CD4-positive, alpha-beta T cell treated with Interleukin-6 at 100 ng/mL for 8 hours (primary cell): Measurements from ENCODE around the gene TANC1.

Experiments used
- DNase-seq: peaks from one replicate; pipeline ENCODE4 v3.0.0-alpha.2; 2020; ENCODE audit warnings: mixed read lengths, low spot score

The TANC1 gene

DNA sequence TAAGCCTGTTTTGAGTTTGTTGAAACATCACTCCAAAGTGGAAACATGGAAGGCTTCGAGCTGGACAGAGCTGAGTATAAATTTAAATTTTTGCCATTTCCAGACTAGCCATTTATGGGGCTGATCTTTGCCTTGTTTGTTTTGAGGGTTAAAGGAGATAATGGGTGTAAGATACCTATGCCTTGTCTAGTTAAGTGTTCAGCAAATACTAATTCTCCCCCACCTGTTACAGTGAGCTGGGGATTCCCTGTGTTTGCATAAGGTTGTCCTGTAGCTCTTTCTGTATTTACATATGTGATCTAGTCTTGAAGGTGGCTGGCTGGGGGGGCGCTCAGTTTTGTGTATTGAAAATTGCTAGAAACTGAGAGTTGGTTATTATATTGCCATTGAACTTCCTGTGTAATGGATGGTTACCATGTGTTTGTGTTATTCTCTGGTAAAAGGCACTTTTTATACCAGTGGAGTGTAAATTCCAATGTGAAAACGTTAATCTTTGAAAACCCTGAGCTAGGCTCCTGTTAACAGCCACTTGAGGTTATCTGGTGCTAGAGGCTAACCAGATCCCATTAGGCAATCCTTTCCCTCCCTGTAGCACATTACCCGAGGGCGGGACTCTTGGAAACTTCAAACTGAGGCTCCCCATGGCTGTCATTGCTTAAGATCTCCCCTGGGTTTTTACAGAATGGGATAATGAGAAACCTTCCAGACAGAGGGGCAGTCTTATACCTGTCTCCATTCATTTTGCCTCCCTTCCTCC lies 26.7 kb downstream of the TANC1 start:
- DNase-seq, result no peak

DNA sequence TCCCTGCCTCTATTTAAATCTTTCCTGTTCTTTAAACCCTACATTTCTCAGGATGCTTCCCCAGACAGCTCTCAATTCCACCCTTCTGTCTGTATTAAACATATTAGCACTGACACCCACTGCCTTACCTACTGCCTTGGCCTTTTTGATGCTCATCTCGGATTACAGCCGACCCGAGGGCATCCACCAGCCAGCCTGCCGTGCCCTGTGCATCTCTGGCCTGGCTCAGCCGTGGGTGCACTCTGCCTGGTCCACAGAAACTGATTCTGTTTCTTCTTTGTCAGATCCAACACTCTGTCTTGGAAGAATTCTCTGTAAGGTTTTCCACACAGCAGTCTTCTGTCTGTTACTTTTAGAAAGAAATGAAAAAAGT lies 27.2 kb downstream of the TANC1 start:
- no peak for DNase-seq

DNA sequence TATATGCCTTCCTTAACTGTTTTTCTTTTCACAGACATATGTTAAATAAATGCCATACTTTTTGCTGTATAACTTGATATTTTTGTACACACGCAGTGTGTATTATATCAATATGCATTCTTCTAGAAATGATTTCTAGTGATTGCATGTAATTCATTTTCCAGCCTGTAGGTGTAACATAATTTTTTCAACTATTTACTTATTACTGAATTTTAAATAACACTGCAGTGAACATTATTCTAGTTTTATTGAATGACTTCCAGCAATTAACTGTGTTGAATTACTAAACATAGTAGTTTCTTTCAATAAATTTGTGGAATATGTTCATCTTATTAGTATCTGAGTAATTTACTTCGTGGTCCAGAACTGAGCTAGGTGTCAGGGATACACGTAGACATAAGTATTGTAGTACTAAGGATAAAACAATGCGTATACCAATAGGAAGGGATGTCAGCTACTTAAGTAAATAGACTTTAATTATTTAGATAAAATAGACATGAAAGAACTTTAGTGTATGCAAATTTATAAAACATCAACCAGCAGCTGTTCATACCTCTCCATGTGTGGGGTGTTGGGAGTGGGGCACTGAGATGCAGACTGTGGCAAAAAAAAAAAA lies 28.0 kb downstream of the TANC1 start:
- no peak for DNase-seq

DNA sequence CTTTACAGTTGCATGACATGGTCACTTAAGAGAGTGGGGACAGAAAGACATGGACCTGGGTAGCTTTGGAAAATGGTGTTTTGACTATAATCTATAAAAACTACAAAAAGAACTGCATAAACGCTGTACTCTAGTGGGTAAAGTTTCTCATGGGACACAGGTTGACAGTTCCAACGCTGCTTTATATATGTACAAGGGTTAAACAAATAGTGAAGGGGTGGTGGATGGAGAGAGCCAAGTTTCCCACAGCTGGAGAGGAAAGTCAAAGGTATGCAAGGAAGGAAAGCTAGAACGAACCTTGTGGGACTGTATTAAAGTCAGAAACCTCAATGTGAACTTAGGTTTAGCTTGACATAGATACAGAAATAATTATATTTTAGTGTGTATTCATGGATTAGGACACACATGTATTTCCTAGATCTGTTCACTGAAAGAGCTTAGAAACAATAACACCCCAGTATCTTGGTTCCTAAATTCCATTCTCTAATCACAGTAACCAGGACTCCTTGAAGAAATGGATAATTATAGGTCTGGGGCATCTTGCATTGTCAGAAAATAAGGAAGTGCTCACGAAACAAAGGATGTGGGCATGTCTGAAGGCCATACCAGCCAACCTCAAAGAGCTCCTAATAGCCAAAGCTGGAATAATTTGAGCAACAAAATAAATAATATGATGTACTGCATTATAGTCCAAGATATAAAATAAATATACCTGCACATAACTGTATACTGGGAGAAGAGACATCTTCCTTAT lies 28.8 kb downstream of the TANC1 start:
- no peak for DNase-seq

DNA sequence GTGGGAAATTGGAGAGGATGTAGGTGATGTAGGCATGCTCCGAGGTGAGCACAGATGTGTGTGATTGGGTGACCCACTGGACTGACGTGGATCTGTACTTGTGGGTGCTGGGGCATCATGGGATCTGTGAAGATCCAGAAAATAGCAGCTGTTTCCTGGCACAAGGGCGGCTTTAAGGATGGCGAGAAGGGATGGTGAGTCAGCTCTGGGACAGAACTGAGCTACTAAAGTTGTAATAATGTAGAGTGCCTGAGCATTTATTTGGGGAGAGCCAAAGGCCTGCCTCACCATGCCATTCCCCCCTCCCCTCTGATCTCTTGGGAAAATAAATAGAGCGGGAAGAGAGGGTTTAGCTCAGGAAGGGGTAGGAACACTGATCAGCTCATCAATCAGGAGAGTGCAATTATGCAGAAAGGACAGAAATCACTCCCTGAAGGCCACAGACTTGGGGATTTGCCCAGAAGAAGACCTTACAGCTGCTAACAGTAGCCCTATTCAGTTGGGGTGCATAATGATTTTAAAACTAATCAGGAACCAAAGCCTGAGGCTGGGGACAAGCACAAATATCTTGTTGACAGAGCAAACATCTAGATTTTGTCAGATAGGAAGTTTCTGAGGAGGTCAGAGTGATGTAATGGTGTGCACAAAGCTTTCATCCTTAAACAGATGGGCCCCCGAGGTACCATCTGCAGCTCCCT lies 30.3 kb downstream of the TANC1 start:
- DNase-seq, result no peak

DNA sequence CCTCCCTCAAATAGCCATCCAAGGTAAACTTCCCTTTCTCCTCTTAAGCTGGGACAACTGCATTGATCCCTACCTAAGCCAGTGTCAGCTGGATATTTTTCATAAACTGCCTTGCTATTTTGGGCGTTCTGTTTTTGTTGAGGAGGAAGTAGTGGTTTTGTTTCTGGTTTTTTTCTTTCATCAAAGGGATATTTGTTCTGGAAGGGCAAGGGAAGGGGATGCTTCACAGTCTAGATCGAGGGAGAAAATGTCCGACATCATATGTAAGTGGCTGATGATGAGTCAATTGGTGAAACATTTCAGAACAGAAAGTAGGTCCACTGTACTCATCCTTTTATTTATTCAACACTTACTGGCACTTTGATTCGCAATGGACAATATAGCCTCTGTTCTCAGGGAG lies 31.0 kb downstream of the TANC1 start:
- no peak for DNase-seq

DNA sequence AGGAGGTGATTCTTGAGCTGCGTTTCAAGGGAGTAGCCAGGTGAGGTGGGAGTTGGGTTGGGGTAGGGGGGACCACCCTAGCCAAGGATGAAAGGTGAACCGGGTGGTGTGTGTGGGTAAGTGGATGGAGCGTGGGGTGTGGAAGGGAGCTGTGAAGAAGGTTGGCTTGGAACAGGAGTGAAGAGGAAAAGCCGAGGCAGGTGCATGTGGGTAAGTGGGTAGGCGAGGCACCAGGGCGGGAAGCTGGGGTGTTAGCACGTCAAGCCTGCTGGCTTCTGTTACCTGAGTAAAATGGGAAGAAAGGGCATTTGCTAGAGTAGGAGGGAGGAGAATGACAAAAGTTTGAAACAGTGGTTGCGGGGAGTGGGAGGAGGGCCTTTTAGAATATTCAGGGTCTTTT lies 31.6 kb downstream of the TANC1 start:
- DNase-seq, result no peak

DNA sequence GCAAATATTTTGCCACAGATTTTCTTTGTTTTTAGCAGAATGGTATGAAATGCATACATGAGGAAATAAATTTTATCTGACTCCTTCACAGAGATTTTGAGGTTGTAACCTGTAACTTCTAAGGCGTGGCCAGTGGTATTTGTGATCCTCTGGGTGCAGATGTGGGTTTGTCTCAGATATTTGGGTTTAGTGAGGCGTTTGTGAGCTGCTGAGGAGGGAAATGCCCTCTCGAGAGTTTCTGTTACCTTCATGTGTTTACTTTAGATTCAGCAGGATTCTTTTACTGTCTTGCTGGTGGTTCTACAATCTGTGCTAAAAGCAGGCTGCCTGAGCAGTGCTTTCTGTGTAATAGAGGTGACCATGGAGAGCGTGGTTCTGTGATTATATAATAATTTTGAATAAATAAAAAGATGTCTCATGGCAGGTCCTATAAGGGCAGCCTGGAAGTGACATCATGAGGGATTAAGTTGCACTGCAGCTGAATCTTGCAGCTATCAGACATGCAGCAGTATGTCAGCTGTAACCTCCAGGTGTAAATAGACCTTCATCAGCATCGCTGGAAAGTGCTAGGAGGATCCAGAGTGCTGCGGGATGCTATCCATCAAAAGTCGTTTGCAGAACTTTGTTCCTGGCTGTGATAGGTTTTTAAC lies 34.1 kb downstream of the TANC1 start:
- DNase-seq, result no peak

DNA sequence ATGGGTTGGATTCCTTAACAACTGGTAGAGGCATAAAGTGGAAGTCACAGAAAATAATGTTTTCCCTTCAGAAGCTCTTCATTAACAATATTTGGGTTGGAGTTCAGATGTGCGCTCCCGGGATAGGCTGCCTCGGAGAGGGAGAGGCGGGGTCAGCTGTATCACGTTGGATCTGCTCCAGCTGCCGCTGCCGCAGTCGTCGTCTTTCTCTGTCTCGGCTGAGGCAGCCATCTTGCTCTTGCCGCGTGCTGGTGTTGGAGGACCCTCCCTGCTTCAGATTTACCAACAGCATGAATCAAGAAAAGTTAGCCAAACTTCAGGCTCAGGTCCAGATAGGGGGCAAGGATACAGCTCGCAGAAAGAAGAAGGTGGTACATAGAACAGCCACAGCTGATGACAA lies 35.1 kb downstream of the TANC1 start:
- no peak for DNase-seq

DNA sequence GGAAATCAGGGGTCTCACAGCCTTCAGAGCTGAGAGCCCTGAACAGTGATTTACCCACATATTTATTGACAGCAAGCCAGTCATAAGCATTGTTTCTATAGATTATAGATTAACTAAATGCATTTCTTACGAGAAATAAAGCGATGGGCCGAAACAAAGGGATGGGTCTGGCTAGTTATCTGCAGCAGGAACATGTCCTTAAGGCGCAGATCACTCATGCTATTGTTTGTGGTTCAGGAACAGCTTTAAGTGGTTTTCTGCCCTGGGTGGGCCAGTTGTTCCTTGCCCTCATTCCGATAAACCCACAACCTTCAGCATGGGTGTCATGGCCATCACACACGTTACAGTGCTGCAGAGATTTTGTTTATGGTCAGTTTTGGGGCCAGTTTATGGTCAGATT lies 36.4 kb downstream of the TANC1 start:
- no peak for DNase-seq

DNA sequence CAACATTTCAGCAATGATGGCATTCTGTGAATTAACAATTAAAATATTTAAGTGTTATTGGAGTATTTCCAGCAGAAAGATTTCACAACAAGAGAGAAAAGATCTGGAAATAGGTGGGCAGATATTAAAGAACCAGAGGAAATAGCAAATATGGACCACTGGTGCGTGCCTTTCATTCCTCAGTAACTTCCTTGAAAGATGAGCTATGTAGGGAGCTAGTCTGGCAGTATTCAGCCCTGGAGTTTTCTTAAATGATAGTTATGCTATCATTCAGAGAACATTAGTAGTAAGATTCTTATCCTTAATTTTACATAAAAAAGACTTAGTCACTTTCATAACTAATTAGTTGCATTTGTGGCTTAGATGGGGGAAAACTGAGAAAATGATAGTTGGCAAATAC lies 41.5 kb downstream of the TANC1 start:
- no peak for DNase-seq

DNA sequence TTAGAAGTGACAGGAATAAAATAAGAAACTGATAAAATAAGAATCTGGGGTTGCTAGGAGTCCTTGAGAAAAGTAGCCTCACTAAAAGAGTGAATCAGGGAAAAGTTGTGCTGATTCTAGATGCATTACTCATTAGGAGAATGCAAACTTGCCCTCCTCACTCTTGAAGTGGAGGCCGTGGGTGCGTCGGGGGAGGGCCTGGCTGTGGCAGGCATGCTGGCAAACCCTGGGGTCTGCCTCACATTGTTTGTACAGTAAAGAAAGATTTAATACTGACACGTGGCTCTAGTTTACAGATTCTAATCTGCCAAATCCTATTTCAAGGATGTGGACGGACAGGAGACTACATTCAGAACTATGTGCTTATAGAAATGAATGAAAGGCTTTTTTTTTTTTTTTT lies 41.9 kb downstream of the TANC1 start:
- no peak for DNase-seq

DNA sequence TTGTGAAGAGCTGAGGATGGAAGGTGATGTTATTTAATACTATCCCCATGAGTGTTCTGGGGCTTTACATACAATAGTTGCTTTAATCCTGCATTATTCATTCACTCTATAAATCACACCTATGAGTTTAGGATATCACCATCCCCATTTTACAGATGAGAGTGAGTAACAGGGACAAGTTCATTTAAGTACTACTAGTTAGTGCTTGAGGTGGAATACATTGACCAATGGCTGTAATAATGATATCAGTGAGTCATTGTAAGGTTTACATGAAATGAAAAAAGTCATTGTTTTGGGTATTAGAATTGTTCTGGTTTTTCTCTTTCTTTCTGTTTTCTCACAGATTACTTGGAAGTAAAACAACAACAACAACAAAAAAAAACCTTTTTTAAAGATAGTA lies 42.5 kb downstream of the TANC1 start:
- DNase-seq, result no peak

DNA sequence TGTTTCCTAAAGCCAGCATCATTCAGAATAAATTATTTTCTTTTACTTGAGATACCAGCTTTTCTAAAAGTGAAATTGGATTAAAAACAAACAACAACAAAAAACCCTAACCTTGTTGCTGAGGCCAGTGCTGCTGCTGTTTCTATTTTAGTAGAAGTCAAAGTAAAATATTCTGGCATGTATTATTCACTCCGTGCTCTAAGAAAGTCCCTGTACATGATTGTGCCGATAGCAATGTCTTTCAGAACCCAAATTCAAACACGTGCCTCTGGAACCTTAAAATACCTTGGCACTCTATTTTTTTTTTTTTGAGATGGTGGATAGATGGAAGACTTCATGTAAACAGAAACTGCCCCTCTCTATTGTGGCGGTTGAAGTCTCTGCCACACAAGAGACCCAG lies 43.7 kb downstream of the TANC1 start:
- DNase-seq, result no peak

DNA sequence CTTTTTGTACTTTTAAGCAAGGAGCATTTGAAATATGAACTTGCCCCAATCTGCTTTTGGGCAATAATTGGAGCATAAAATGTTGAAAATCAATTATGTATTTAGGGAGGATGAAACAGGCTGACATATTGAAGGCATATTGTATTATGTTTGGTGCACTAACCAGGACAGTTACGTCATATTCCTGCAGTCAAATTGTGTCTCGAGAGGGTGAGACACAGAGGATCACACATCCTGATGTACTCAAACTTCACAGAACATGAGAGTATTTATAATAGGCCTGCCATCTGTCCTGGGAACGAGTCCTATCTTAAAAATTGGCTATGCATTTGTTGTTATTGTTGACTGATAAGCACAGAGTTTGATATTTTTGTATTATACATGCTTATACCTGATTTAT lies 44.7 kb downstream of the TANC1 start:
- DNase-seq, result no peak

DNA sequence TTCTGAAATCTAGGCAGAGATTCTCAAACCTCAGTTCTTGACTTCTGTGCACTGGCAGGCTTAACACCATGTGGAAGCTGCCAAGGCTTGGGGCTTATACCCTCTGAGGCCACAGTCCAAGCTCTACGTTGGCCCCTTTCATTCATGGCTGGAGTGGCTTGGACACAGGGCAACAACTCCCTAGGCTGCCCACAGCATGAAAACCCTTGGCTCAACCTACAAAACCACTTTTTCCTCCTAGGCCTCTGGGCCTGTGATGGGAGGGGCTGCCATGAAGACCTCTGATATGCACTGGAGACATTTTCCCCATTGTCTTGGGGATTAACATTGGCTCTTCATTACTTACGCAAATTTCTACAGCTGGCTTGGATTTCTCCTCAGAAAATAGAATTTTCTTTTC lies 46.7 kb downstream of the TANC1 start:
- DNase-seq, result no peak

DNA sequence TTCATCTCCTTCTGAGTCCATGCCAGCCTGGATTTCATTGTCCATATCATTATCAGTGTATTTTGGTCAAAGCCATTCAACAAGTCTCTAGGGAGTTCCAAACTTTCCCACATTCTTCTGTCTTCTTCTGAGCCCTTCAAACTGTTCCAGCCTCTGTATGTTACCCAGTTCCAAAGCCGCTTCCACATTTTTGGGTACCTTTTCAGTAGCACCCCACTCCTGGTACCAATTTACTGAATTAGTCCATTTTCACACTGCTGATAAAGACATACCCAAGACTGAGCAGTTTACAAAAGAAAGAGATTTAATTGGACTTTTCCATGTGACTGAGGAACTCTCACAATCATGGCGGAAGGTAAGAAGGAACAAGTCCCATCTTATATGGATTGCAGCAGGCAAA lies 47.4 kb downstream of the TANC1 start:
- no peak for DNase-seq

DNA sequence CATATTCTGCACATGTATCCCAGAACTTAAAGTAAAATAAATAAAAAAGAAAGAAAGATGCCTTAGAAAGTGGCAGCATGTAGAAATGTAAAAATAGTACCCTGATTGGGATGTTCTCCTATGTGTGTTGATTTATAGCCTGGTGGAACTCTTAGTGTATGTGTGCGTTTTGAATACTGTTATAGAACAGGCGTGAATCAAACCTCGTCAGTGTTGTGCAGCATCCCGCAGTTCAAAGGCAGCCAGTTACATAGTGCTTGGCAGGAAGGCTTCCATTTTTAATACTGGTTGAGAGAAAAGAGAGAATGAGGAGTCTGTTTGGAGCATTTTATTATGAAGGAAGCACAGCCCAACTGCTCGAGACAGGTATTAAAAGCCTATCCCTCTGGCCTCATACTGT lies 49.4 kb downstream of the TANC1 start:
- DNase-seq, result no peak

DNA sequence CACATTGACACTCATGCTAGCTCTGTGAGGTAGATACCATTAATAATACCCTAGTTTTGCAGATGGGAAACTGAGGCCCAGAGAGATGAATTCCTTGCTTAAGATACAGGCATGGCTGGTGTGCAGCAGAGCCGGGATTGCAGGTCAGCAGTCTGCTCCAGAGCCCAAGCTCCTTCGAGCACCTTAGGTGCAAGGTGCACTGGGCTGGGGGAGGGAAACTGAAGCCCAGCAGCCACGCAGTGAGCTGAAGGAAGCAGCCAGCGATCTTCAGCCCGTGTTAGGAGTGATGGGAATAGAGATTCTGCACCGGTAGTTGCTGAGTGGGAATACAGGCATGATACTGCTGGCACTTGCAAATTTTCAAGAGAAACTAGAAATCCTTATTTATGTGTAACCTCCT lies 50.6 kb downstream of the TANC1 start:
- DNase-seq, result no peak

DNA sequence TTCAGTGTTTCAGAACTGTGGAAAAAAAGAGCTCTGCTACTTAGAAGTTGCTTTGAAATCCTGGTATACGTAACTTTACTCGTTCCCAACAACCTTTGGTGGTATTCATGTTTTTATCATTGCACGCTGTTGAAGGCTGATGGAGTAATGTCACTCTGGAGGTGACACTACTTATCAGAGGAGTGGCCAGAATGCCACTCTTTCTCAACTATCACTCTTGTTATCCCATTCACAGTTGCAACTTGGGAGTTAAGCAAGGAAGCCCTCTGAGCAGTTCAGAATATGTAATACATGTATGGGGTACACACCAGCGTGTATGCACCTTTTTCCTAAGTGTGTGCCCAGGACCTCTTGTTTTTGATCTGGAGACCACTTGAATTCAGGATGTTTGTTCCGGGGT lies 53.6 kb downstream of the TANC1 start:
- no peak for DNase-seq

DNA sequence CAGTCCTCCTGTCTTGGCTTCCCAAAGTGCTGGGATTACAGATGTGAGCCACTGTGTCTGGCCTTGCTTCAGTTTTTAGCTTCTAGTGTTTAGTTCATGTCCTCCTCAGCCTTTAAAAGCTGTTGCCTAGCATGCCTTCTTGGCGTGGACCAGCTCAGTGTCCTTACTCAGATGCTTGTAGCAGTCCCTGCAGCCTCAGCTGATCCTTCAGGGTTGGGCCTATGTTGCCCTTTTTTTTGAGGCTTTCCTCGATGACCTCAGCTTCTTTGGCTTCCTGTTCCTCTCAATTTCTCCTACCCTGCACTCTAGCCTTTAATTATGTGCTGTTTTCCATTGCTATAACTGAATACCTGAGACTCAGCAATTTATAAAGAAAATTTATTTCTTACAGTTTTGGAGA lies 57.7 kb downstream of the TANC1 start:
- DNase-seq, result no peak

DNA sequence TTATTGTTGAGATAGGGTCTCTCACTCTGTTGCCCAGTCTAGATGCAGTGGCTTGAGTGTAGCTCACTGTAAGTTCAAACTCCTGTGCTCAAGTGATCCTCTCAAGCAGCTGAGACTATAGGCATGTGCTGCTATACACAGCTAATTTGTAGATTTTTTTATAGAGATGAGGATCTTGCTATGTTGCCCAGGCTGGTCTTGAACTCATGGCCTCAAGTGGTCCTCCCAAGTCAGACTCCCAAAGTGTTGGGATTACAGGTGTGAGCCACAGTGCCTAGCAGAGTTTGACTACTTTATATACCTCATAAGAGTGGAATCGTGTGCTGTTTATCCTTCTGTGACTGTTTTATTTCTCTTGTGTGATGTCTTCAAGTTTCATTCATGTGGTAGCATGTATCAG lies 60.3 kb downstream of the TANC1 start:
- no peak for DNase-seq
